ENCODE measurements around the gene DAZL.
"Not testable (repeated sequence)": the region's sequence is repeated elsewhere in the genome, so short reads cannot be mapped to it uniquely, and the experiment has no call there.

The DAZL gene, protein sequence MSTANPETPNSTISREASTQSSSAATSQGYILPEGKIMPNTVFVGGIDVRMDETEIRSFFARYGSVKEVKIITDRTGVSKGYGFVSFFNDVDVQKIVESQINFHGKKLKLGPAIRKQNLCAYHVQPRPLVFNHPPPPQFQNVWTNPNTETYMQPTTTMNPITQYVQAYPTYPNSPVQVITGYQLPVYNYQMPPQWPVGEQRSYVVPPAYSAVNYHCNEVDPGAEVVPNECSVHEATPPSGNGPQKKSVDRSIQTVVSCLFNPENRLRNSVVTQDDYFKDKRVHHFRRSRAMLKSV
- 0 to 0.13 reads per million in 2 experiments for total RNA-seq

DNA sequence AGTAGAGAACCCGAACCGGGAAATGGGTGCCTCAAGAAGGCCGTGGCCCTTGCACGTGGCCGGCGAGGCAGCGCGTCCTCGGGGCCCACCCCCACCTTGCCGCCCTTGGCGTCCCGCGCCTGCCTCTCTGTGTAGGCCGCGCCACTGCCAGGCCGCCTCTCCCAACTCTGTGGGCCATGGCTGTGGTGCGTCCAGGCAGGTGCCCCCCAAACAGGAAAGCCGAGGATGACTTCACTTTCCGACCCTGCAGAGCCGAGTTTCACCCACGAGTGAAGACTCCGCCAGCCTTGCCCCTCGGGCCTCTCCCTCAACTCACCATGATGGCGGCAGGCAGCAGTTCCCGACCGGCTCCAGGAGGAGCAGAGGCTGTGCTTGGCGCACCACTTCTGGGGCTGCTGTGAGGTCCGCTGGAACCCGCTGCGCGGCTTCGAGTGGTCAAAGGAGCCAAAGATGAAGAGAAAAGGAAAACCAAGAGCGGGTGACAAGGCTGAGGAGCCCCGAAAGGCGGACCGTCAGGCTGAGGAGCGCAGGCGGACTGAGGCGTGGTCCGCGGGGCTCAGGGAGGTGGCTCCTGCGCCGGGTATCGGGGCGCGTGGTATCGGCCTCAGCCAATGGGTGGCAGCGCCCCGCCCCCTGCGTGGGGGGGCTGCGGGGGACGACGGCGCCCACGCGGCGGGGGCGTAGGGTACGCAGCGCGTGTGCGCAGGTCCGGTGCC lies at the start of gene DAZL:
DAZL (minus strand) TSS at position 537 of the 716 bp plus-strand sequence; CDS start at position 319, 218 bp downstream.
- no peak for DNase-seq (ENCODE audit: low read depth)

DNA sequence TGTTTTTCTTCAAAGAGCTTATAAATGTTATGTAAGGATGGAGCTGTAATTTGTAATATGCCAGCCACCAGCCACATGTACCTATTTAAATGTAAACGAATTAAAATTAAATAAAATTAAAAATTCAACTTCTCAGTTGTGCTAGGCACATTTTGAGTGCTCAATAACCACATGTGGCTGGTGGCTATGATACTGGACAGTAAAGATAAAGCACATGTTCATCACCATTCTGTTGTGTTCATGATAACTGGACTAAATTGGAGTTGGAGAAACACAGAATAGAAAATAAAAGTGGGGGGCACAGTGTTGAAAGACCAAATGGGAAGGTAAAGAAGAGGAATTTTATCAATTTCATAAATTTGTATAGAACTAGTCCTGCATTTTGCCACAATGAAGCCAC lies 49.8 kb upstream of the DAZL start:
- DNase-seq (ENCODE audit: low read depth): no peak

DNA sequence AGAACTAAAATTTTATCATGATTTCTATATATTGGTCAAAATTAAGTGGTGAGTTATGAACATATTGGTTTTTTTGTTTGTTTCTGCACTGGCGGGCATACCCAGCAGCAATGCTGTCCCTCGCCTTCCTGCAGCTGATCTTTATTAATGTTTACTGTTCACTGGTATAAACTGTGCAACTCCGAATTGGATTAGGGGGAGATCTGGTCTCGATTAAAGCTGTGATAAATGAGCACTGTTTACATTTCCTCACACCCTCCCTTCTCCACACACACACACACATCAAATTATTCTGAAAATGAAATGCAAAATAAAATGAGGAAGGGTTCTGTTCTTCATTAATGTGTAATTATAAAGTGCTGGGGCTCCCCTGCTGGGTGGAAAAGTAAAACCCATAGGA lies 48.5 kb upstream of the DAZL start:
- no peak for DNase-seq (ENCODE audit: low read depth)

DNA sequence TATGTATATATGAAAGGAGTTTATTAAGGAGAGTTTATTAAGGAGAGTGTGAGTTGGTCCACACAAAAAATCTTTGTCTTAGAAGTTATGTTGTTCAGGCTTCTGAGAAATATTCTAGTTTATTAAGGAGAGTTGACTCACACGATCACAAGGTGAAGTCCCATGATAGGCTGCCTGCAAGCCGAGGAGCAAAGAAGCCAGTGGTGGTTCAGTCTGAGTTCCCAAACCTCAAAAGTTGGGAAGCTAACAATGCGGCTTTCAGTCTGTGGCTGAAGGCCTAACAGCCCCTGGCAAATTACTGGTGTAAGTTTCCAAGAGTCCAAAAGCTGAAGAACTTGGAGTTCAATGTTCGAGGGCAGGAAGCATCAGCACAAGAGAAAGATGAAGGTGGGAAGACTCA lies 42.4 kb upstream of the DAZL start:
- DNase-seq (ENCODE audit: low read depth): no peak

DNA sequence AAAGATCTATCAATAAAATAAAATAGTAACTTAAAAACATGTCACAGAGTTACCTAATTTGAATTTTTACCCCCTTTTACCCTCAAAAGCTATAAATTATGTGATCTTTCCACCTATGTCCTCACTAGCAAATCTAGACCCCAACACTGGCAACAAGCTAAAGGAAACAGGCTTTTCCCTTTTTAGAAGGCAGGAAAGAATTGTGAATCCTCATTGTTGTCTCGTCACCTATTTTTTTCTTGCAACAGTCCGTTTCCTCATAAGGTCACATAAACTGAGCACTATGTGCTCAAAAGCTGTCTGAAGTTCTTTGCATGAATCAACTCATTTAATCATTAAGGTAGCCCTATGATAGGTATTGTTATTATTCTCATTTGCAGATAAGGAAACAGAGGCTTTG lies 34.6 kb upstream of the DAZL start:
- DNase-seq (ENCODE audit: low read depth): no peak

DNA sequence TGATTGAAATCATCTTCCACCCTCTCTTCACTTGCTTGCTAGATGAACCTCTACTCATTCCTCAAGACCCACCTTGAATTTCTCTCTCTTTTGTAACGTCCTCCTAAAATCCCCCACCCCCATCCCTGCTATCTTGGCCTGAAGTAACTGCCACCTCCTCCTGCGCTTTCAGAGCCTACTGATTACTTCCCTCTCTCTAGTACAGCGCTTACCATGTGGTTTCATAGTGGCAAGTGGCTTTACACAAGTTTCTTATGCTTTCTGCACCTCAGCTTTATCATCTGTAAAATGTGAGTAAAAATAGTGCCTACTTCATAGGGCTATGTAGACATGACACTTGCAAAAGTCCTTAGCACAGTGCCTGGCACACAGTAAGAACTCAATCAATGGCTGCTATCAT lies 28.7 kb upstream of the DAZL start:
- DNase-seq (ENCODE audit: low read depth): no peak

DNA sequence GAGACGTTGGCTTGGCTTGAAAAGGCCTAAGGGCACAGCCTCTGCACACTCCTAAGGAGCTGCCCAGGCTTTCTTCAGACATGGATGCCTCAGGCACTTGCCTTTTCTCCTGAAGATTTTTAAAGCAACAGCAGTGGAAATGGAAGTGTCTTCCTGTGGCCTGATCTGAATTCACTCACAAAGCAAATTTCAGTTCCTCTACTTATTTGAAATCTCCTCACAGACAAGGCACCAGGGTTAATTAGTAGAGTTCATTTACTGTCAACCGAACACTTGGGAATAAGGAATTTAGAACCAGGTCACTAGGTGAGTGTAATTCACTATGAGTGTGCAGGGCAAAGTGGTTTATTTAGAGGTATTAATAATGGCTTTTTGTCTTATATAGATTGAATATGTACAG lies 27.2 kb upstream of the DAZL start:
- DNase-seq (ENCODE audit: low read depth): no peak

DNA sequence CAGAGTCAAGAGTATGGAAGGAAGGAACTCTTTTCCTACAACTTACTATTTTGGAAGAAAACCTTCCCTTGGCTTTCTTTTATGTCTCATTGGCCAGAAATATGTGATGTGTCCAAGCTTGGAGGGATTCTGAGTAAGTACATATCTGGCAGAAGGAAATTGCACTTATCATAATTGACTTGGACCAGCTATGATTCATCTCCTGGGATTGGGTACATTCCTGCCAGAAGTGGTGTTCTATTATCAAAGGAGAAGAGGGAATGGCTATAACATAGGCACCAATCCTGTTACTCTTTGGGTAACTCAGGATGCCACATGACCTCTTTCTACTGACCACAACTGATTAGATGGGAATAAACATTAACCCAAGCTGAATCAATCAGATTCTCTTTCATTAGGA lies 13.5 kb upstream of the DAZL start:
- no peak for DNase-seq (ENCODE audit: low read depth)

DNA sequence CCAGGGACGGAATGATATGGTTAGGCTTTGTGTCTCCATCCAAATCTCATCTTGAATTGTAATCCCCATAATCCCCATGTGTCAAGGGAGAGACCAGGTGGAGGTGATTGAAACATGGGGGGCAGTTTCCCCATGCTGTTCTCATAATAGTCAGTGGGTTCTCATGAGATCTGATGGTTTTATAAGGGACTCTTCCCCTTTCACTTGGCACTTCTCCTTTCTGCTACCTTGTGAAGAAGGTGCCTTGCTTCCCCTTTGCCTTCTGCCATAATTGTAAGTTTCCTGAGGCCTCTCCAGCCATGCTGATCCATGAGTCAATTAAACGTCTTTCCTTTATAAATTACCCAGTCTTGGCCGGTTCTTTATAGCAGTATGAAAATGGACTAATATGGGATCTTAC lies 11.9 kb upstream of the DAZL start:
- DNase-seq (ENCODE audit: low read depth): not testable (repeated sequence)

DNA sequence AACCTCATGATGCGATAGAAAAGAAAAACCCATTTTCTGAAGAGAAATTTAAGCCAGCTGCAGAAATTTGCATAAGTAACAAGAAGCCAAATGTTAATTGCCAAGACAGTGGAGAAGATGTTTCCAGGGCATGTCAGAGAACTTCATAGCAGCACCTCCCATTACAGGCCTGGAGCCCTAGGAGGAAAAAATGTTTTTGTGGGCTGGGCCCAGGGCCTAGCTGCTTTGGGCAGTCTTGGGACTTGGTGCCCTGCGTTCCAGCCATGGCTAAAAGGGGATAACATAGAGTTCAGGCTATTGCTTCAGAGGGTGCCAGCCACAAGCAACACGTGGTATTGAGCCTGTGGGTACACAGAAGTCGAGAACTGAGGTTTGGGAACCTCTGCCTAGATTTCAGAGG lies 10.9 kb upstream of the DAZL start:
- no peak for DNase-seq (ENCODE audit: low read depth)

DNA sequence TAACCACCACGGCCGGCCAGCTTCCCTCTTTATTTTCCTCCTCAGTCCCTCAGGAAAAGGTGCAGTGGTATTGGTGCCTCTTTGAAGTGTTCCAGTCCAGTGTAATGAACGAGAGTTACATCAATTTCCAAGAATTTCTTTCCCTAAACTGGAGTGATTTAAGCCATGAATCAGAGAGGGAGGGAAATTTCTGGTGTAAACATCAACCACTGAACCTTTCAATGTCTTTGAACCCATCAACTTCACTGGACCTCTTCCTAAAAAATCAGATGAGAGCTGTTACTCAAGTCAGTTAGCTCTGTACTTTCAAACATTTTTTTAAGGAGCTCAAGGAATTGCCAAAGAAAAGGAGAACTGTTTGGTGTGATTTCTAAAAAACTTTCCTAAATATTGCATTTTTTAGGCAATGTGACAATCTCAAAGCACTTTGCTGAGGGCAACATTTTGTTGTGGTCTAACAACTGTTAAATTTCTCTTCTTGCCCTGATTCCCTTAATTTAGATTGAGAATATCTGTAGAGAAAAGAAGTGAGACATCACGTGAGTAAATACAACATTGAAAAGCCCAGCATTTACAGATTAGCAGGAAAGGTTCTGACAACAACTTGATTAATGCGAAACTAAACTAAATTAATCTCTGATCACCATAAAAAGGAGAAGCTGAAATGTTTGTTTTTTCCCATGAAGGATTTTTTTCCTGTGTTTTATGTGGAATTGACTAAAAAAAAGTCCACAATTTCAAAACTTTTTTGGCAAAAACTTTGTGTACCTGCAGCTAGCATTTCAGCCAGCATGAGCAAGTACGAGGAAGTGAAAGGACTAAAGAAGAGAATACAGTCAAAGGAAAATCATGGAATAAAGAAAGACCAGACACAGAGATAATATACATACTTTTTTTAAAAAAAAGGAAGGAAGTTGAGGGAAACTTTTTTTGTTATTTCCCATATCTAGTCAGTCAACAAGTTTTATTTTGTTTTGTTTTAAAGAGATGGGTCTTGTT lies 9.1 kb upstream of the DAZL start:
- DNase-seq (ENCODE audit: low read depth): no peak

DNA sequence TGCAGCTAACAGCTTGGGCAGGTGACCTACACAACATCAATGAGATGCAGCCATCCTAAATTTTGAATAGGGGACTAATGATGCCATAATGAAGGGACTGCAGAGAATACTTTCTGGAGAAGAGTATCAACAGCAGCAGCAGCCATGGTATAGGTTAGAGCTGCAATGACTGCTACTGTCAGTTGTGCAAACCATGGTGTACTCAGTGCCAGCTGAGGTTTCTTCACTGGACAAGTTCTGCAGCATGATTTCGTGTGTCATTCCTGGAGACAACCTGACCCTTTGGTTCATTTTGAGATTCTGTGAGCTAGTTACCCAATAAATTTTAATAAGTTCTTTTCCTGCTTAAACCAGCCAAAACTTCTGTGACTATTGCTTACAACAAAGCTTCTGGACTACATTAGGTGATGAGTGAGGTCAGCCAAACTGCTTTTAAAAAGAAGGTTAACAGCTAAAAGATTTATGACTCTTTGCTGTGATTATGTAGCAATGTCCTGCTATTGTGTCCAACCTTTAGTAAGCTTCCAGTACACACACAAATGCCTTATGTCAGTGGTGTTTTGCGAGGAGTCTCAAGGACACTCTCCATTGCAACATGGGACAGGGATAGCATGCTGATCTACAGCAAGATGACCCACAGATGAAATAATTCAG lies 4.8 kb upstream of the DAZL start:
- DNase-seq (ENCODE audit: low read depth): no peak

DNA sequence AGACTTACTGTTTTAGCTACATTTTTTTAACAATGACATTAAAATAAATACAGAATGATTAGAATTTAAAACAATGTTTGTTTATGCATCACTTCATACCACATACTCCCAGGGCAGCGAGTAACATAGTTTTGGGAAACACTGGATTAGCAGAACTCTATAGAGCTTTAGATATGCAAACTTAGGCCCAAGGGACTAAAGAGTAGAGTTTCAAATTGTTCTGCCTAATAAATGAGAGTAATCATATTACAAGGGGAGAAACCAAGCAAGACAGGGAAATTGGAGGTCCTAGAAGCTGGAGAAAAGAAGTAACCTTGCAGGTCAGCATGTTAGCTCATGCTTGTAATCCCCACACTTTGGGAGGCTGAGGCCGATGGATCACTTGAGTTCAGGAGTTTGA lies 3.6 kb upstream of the DAZL start:
- no peak for DNase-seq (ENCODE audit: low read depth)

DNA sequence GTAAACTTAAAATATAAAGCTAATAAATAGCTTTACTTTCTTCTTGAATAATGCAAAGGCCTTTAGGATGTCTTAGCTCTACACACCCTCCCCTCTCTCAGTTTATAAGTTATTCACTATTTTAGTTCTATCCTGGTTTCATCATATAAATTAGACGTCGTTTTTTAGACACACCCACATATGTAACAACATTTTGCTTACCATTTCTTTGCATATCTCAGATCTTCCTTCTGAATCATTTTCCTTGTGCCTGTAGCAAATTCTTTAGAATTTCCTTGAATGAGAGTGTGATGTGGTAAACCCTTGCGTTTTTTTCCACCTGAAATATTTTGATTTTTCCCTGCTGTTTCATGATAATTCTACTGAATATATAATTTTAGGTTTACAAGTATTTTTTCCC lies 2.5 kb upstream of the DAZL start:
- DNase-seq (ENCODE audit: low read depth): no peak

DNA sequence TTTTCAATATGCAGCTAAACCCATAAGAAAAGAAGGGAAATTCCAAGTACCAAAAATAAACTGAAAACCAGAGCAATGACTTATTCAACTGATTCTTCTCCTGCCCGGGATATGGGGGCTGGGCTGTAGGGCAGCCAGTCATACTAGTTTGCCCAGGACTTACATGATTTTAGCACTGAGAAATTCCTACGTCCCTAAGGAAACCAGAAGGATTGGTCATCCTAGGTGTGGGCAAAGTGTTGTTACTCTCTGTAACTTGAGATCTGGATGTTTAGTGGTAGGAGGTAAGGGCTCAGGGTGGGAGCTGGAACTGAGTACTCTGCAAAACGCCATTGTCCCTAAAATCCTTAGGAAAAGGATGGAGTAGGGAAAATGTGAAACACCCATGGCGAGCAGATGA lies 1.2 kb upstream of the DAZL start:
- no peak for DNase-seq (ENCODE audit: low read depth)

DNA sequence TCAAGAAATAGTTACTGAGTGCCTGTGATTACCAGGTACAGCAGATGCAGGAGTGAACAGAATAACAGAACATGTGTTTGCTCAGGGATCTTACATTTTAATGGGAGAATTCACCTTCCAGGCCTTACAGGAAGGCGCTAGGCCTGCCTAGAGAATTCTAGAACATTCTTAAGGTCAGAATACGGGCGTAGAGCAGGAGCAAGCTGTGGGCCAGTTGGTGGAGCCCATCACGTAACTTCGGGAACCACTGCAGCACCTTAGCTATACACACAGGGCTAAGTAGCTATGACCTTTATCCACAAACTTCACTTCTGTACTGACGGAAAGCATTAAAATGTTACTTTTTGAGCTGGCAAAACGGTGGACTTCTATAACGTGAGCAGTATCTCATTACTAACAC lies 743 bp upstream of the DAZL start:
- no peak for DNase-seq (ENCODE audit: low read depth)

DNA sequence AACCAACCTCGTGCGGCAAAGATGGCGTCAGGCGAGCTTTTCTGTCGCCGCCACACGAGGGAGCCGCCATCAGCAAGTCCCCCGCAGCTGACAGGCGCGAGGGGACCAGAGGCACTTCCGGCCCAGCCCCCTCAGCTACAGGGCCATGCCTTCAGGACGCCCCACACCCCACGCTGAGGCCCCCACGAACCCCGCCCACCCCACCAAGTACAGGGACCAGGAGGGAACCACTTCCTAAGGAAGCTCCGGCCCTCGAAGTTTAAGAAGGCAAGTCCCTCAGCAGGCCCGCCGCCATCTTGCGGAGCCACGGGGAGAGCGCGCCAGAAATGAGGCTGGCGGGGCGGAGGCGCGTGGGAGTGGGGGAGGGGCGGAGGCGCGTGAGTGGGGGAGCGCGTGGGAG lies 790 bp downstream of the DAZL start:
- DNase-seq (ENCODE audit: low read depth): no peak

DNA sequence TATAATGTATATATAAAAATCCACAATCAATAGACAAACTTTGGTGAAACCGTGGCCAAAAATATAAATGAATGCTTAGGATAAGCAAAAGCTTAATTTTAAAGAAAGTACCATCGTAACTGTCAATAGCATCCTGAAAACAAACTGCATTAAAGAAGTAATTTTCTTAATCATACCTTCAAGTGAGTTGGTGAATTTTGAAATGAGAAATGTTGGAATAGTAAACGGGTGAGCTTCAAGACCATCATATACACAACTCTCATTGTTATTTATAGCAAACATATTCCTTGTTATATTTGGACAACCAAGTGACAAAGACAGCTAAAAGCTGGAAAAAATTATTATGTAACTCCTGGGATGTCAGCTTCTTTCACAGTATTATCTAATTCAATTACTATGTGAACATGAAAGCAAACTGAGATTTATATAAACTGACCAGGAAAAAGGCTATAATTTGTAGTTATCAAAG lies 3.7 kb downstream of the DAZL start:
- no peak for DNase-seq (ENCODE audit: low read depth)

DNA sequence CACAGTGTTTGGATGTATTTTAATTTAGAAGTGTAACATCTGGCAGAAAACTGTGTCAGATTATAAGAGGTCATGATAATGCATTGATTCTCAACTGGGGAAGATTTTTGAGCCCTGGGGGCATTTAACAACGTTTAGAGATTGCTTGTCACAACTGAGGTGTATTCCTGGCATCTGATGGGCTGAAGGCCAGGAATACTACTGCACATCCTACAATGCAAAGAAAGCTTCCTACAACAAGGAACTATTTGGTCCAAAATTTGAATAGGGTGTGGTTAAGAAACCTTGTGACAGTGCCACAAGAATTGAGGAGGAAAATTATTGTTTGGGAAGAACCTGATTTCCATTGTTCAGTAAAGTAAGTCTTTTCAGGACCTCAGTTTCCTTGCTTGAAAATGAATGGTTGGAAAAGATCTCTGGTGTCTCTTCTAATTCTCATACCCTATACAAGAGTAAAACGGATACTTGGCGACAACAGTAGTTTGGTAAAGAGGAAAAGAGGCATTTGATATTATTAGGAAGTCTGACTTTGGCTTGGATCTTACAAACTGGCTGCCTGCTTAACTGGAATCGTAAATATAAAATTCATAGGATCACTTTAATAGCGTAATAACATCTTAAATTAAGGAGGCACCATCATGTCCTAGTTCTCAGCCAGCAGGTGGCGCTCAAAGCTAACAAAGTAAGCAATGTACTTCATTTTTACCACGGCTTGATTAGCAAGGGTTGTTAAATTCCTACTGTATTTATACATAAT lies 4.3 kb downstream of the DAZL start:
- peak; percentile 73 for DNase-seq (ENCODE audit: low read depth)

DNA sequence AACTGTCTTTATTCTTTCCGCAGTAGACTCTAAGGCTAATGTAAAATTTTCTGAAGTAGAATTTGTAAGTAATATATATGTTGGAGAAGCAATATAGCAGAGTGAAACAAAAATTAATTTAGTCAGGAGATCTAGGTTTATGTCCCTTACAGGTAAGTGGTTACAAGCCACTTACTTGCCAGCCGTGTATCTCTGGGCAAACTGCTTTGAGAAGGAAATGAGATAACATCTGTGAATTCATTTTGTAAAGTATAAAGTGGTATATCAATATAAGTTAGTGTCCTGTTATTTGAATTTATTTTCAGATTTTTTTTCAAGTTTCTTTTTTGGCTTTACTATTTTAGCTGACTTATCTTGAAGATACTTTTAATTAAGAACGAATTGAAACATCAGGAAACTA lies 5.5 kb downstream of the DAZL start:
- no peak for DNase-seq (ENCODE audit: low read depth)

All from T follicular helper cell (primary cell).